IPS-15b (cell line): ENCODE measurements around the gene TBC1D2B.
A peak's percentile ranks its signal among the peaks of the same experiment; 100 is the strongest.

Experiments
- H3K27me3 ChIP-seq: one replicate; pipeline ENCODE4 v1.6.1; 2013; ENCODE audit warnings: low read length; ENCODE audit not compliant: control insufficient read depth, insufficient read depth
- H3K36me3 ChIP-seq: one replicate; pipeline ENCODE4 v1.6.1; 2013; ENCODE audit warnings: low read length; ENCODE audit not compliant: control insufficient read depth, insufficient read depth
- H3K4me1 ChIP-seq: one replicate; pipeline ENCODE4 v1.6.1; 2013; ENCODE audit warnings: mild to moderate bottlenecking, low read length; ENCODE audit not compliant: control insufficient read depth, insufficient read depth
- H3K4me3 ChIP-seq: one replicate; pipeline ENCODE4 v1.5.1; 2013; ENCODE audit warnings: low read depth, low read length
- H3K9ac ChIP-seq: one replicate; pipeline ENCODE4 v1.6.1; 2013; ENCODE audit warnings: low read depth, mild to moderate bottlenecking, low read length
- H3K9me3 ChIP-seq: one replicate; pipeline ENCODE4 v1.6.1; 2013; ENCODE audit warnings: mild to moderate bottlenecking, low read length; ENCODE audit not compliant: control insufficient read depth, insufficient read depth

TBC1D2B gene

GRCh38 chr15:78079298-78080087 is 2.0 kb upstream of the TBC1D2B start:
- Histone ChIP-seq H3K9me3 (no peaks in the 10 kb centered on the region), H3K27me3 (peaks cover 3% of the 10 kb centered on the region), H3K9ac (no peak overlapping the region), H3K36me3 (no peaks in the 10 kb centered on the region), H3K4me1 (no peaks in the 10 kb centered on the region), H3K4me3 (no peak overlapping the region)

GRCh38 chr15:78077871-78078210 is 330 bp upstream of the TBC1D2B start:
- Histone ChIP-seq H3K36me3 (no peaks in the 10 kb centered on the region), H3K4me1 (no peaks in the 10 kb centered on the region), H3K9ac (no peak overlapping the region), H3K27me3 (peaks cover 3% of the 10 kb centered on the region), H3K4me3 (peak overlapping the region; percentile 54), H3K9me3 (no peaks in the 10 kb centered on the region)

GRCh38 chr15:78076231-78077052 is 1.1 kb downstream of the TBC1D2B start:
- H3K9me3 ChIP-seq: no peaks in the 10 kb centered on the region
- no peaks in the 10 kb centered on the region for H3K36me3 ChIP-seq
- H3K4me3 ChIP-seq: peak overlapping the region; percentile 84
- H3K9ac ChIP-seq: no peak overlapping the region
- peaks cover 3% of the 10 kb centered on the region for H3K27me3 ChIP-seq
- no peaks in the 10 kb centered on the region for H3K4me1 ChIP-seq

- Histone ChIP-seq H3K9ac (no peak overlapping the region), H3K36me3 (no peaks in the 10 kb centered on the region), H3K9me3 (no peaks in the 10 kb centered on the region), H3K4me3 (peak overlapping the region; percentile 23), H3K4me1 (no peaks in the 10 kb centered on the region), H3K27me3 (peaks cover 3% of the 10 kb centered on the region)
Measured at GRCh38 chr15:78075490-78076230, 1.9 kb downstream of the TBC1D2B start.

- no peak overlapping the region for H3K4me3 ChIP-seq
- no peaks in the 10 kb centered on the region for H3K9me3 ChIP-seq
- no peaks in the 10 kb centered on the region for H3K36me3 ChIP-seq
- peaks cover 3% of the 10 kb centered on the region for H3K27me3 ChIP-seq
- H3K9ac ChIP-seq: no peak overlapping the region
- peaks cover 13% of the 10 kb centered on the region for H3K4me1 ChIP-seq
Measured at GRCh38 chr15:78073046-78073787, 4.3 kb downstream of the TBC1D2B start.

GRCh38 chr15:78072080-78072892 is 5.2 kb downstream of the TBC1D2B start:
- Histone ChIP-seq H3K4me3 (no peak overlapping the region), H3K9me3 (no peaks in the 10 kb centered on the region), H3K4me1 (peaks cover 13% of the 10 kb centered on the region), H3K27me3 (no peaks in the 10 kb centered on the region), H3K9ac (no peak overlapping the region), H3K36me3 (no peaks in the 10 kb centered on the region)

- no peaks in the 10 kb centered on the region for H3K36me3 ChIP-seq
- no peaks in the 10 kb centered on the region for H3K27me3 ChIP-seq
- peaks cover 13% of the 10 kb centered on the region for H3K4me1 ChIP-seq
- H3K9ac ChIP-seq: no peak overlapping the region
- no peaks in the 10 kb centered on the region for H3K9me3 ChIP-seq
- H3K4me3 ChIP-seq: no peak overlapping the region
Measured at GRCh38 chr15:78071383-78071782, 6.1 kb downstream of the TBC1D2B start.

- no peaks in the 10 kb centered on the region for H3K36me3 ChIP-seq
- no peaks in the 10 kb centered on the region for H3K9me3 ChIP-seq
- no peaks in the 10 kb centered on the region for H3K27me3 ChIP-seq
- H3K4me1 ChIP-seq: peaks cover 13% of the 10 kb centered on the region
- no peak overlapping the region for H3K4me3 ChIP-seq
- H3K9ac ChIP-seq: no peak overlapping the region
Measured at GRCh38 chr15:78070049-78070700, 7.3 kb downstream of the TBC1D2B start.

- Histone ChIP-seq H3K4me1 (peaks cover 13% of the 10 kb centered on the region), H3K36me3 (no peaks in the 10 kb centered on the region), H3K4me3 (no peak overlapping the region), H3K9me3 (no peaks in the 10 kb centered on the region), H3K27me3 (no peaks in the 10 kb centered on the region), H3K9ac (no peak overlapping the region)
Measured at GRCh38 chr15:78069462-78070029, 8.0 kb downstream of the TBC1D2B start.

GRCh38 chr15:78069052-78069414 is 8.5 kb downstream of the TBC1D2B start:
- Histone ChIP-seq H3K27me3 (no peaks in the 10 kb centered on the region), H3K4me1 (peaks cover 13% of the 10 kb centered on the region), H3K36me3 (no peaks in the 10 kb centered on the region), H3K9ac (no peak overlapping the region), H3K9me3 (no peaks in the 10 kb centered on the region), H3K4me3 (no peak overlapping the region)
